ENCODE data around the gene MAGEA10.
"Not testable (repeated sequence)": the region's sequence is repeated elsewhere in the genome, so short reads cannot be mapped to it uniquely, and the experiment has no call there.

DNA sequence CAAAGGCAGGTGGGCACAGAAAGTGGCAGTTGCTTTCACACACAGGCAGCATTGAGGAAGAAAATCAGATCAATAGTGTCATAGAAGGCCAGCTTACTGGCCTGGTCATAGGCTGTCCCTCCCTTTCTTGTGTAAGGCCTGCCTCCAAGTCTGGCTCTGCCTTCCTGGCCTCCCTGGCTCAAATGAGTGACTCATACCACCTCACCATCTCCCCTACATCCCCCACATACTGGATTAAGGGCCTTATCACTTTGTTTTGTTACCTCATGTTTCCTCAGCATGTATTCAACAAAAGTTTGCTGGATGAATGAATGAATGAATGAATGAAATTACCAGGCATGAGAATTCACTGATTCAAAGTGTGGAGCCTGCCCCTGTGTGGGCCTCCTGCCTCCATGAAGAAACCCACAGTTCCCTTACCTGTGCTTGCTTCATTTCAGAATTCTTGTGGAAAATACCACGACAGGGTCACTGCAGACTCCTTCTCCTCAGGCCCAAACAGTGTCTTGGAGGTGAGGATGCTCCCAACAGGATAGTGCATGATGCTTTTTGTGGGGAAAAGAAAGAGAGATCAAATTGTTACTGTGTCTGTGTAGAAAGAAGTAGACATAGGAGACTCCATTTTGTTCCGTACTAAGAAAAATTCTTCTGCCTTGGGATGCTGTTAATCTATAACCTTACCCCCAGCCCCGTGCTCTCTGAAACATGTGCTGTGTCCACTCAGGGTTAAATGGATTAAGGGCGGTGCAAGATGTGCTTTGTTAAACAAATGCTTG, 9.1 kb downstream of the MAGEA10 start:
- TF ChIP-seq, protein P1, sequence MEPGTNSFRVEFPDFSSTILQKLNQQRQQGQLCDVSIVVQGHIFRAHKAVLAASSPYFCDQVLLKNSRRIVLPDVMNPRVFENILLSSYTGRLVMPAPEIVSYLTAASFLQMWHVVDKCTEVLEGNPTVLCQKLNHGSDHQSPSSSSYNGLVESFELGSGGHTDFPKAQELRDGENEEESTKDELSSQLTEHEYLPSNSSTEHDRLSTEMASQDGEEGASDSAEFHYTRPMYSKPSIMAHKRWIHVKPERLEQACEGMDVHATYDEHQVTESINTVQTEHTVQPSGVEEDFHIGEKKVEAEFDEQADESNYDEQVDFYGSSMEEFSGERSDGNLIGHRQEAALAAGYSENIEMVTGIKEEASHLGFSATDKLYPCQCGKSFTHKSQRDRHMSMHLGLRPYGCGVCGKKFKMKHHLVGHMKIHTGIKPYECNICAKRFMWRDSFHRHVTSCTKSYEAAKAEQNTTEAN (CRISPR knock-in tag; IDR thresholded peaks at IDR 0.05) = not testable (repeated sequence)
- not testable (repeated sequence) for TF ChIP-seq ZNF219 (CRISPR knock-in tag; IDR thresholded peaks at IDR 0.05; ENCODE audit: borderline replicate concordance); CTCF (IDR thresholded peaks at IDR 0.05); ARID4B (CRISPR knock-in tag; IDR thresholded peaks at IDR 0.05; ENCODE audit: borderline replicate concordance); SP1 (CRISPR knock-in tag; conservative IDR thresholded peaks at IDR 0.05); ZNF138 (CRISPR knock-in tag; conservative IDR thresholded peaks at IDR 0.05); NFYB (CRISPR knock-in tag; conservative IDR thresholded peaks at IDR 0.05; ENCODE audit: low read depth); CREM (CRISPR knock-in tag; IDR thresholded peaks at IDR 0.05); NR1H2 (CRISPR knock-in tag; IDR thresholded peaks at IDR 0.05); TEAD4 (CRISPR knock-in tag; IDR thresholded peaks at IDR 0.05); MLX (CRISPR knock-in tag; IDR thresholded peaks at IDR 0.05)
- TF ChIP-seq, protein P2, sequence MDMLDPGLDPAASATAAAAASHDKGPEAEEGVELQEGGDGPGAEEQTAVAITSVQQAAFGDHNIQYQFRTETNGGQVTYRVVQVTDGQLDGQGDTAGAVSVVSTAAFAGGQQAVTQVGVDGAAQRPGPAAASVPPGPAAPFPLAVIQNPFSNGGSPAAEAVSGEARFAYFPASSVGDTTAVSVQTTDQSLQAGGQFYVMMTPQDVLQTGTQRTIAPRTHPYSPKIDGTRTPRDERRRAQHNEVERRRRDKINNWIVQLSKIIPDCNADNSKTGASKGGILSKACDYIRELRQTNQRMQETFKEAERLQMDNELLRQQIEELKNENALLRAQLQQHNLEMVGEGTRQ (CRISPR knock-in tag; IDR thresholded peaks at IDR 0.05) = not testable (repeated sequence)
- TF ChIP-seq, protein P3, sequence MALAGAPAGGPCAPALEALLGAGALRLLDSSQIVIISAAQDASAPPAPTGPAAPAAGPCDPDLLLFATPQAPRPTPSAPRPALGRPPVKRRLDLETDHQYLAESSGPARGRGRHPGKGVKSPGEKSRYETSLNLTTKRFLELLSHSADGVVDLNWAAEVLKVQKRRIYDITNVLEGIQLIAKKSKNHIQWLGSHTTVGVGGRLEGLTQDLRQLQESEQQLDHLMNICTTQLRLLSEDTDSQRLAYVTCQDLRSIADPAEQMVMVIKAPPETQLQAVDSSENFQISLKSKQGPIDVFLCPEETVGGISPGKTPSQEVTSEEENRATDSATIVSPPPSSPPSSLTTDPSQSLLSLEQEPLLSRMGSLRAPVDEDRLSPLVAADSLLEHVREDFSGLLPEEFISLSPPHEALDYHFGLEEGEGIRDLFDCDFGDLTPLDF (CRISPR knock-in tag; IDR thresholded peaks at IDR 0.05) = not testable (repeated sequence)

Measured in WTC11 (cell line).